Upper lobe of left lung (tissue), 4 donors: ENCODE data around the gene PRKAR1B.
A peak's percentile ranks its signal among the peaks of the same experiment; 100 is the strongest.

Source experiments
- EP300 ChIP-seq, 4 donors: sonication (generic); formaldehyde crosslinking; IDR thresholded peaks; one replicate each; pipeline ENCODE4 v1.5.1; 2017; ENCODE audit warnings: antibody characterized with exemption in 4 of 4, control low read depth in 2 of 4
- POLR2A ChIP-seq, 4 donors: fragments of 450-650 bp; IDR thresholded peaks; one replicate each; pipeline ENCODE4 v1.5.1; 2016 to 2017; ENCODE audit warnings: antibody characterized with exemption in 4 of 4, mild to moderate bottlenecking in 2 of 4
- POLR2AphosphoS5 ChIP-seq, 2 donors: sonication (generic); formaldehyde crosslinking; IDR thresholded peaks; one replicate each; pipeline ENCODE4 v1.5.1; 2017; ENCODE audit warnings: antibody characterized with exemption in 2 of 2
- TF ChIP-seq, protein P1 (sequence below), 6 experiments: fragments of 450-650 bp in 4 of 6; fragments of 200-600 bp in 2 of 6; sonication (generic) in 2 of 6; IDR thresholded peaks; one replicate each; pipeline ENCODE4 v1.5.1; 2016 to 2019; ENCODE audit warnings: antibody characterized with exemption in 6 of 6

DNA sequence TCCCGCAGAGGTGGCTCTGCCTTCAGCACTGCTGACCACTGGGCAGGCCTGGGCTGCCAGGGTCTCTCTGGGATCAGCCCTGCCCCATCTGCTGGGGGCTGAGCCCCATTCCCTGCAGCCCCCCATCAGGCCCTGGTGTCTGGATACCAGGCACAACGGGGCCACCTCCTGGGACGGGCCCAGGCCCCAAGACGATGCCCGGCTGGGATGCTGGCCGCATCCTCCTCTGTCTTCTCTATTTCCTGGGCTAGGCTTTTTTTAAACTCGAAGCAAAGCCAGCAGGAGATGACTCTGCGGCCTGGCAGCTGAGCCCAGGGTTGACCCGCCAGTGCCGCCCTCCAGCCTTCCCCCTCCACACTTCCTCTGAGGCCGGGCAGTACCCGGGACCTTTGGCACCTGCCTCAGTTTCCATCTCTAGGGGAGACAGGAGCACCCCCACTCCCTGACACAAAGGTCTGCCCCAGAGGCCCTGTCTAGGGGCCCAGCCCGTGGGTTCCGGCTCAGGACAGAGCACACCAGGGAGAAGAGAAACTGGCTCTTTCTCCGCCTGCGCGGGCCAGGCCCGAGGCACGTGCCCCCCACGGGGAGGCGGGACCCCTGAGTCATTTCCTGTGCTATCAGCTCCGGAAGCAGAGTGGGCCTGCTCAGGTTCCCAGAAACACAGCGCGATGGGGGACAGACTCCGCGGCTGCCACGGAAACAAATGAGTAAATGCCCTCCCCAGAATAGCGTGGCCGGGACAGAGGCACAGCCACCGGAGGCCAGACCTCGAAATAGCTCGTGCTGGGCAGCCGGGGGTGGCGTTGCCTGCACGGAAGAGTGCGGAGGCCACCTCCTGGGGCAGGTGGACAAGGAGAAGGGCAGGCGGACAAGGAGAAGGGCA lies 122.8 kb downstream of the PRKAR1B start:
- TF ChIP-seq, protein P1, sequence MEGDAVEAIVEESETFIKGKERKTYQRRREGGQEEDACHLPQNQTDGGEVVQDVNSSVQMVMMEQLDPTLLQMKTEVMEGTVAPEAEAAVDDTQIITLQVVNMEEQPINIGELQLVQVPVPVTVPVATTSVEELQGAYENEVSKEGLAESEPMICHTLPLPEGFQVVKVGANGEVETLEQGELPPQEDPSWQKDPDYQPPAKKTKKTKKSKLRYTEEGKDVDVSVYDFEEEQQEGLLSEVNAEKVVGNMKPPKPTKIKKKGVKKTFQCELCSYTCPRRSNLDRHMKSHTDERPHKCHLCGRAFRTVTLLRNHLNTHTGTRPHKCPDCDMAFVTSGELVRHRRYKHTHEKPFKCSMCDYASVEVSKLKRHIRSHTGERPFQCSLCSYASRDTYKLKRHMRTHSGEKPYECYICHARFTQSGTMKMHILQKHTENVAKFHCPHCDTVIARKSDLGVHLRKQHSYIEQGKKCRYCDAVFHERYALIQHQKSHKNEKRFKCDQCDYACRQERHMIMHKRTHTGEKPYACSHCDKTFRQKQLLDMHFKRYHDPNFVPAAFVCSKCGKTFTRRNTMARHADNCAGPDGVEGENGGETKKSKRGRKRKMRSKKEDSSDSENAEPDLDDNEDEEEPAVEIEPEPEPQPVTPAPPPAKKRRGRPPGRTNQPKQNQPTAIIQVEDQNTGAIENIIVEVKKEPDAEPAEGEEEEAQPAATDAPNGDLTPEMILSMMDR (IDR thresholded peaks at IDR 0.05), result no peak
- TF ChIP-seq POLR2A (IDR thresholded peaks at IDR 0.05), result peak in 3 of 4 donors; percentile 26 to 86 (median 52)
- peak; percentile 59 to 98 (median 94) for TF ChIP-seq EP300 (IDR thresholded peaks at IDR 0.05)
- TF ChIP-seq POLR2AphosphoS5 (IDR thresholded peaks at IDR 0.05), result peak; percentile 90 to 97
